GM12873 (cell line): Measurements from ENCODE around the gene PLA2R1.

Experiments
- CTCF ChIP-seq: IDR thresholded peaks from 2 replicates; pipeline ENCODE4 v1.5.1; 2012; ENCODE audit warnings: low read depth, mild to moderate bottlenecking, moderate library complexity, low read length, control low read depth; ENCODE audit not compliant: insufficient read depth; ENCODE audit errors: missing control alignments

The PLA2R1 gene

GRCh38 chr2:160097326-160097725, 34.9 kb upstream of the PLA2R1 start:
- TF ChIP-seq CTCF = no peak

- no peak for TF ChIP-seq CTCF
These were observed 34.0 kb upstream of the PLA2R1 start for GRCh38 chr2:160096409-160096808.

- no peak for TF ChIP-seq CTCF
These were observed 30.0 kb upstream of the PLA2R1 start for GRCh38 chr2:160092445-160092844.

GRCh38 chr2:160091381-160091780, 29.0 kb upstream of the PLA2R1 start:
- no peak for TF ChIP-seq CTCF

- TF ChIP-seq CTCF = peak; percentile 46
These were observed 25.7 kb upstream of the PLA2R1 start for GRCh38 chr2:160087854-160088745.

- TF ChIP-seq CTCF = peak; percentile 22
These were observed 23.2 kb upstream of the PLA2R1 start for GRCh38 chr2:160085662-160086061.

- no peak for TF ChIP-seq CTCF
These were observed 15.7 kb upstream of the PLA2R1 start for GRCh38 chr2:160077912-160078810.
